Keratinocyte (primary cell): ENCODE results near the gene XPO4. TPM values are rescaled to one million over a fixed set of nuclear protein-coding genes. Genes with fewer than 3 reads are reported as not detected.

Experiments used
- DNase-seq: peaks from one replicate; pipeline ENCODE4 v3.0.0-alpha.2; 2011; ENCODE audit warnings: low read depth, missing footprints, low spot score
- FAIRE-seq: peaks from 2 replicates; lab custom pipeline; 2011; peaks lifted over from hg19 to GRCh38; lab: Jason Lieb, UNC
- H2AFZ ChIP-seq: 2 replicates; pipeline ENCODE4 v1.6.0; 2012; ENCODE audit warnings: low read length, control low read depth, inconsistent platforms; ENCODE audit not compliant: control insufficient read depth
- H3K27ac ChIP-seq: 2 replicates; pipeline ENCODE4 v1.5.1; 2011; ENCODE audit warnings: low read length; ENCODE audit not compliant: control insufficient read depth, insufficient read depth
- H3K27me3 ChIP-seq: 3 replicates; pipeline ENCODE4 v1.6.0; 2011; ENCODE audit warnings: low read length; ENCODE audit not compliant: control insufficient read depth, insufficient read depth; ENCODE audit errors: extremely low read depth
- H3K36me3 ChIP-seq, 2 experiments: 2 replicates in 1 of 2; 3 replicates in 1 of 2; pipeline ENCODE4 v1.5.1; 2011; ENCODE audit warnings: low read length in 2 of 2, mild to moderate bottlenecking in 1 of 2; ENCODE audit not compliant: control insufficient read depth in 2 of 2, insufficient read depth in 2 of 2; ENCODE audit errors: extremely low read depth in 1 of 2
- H3K4me1 ChIP-seq: 3 replicates; pipeline ENCODE4 v1.5.1; 2011; ENCODE audit warnings: low read length; ENCODE audit not compliant: control insufficient read depth, insufficient read depth; ENCODE audit errors: extremely low read depth
- H3K4me2 ChIP-seq: 3 replicates; pipeline ENCODE4 v1.6.0; 2011; ENCODE audit warnings: low read depth, low read length; ENCODE audit not compliant: control insufficient read depth, insufficient read depth; ENCODE audit errors: extremely low read depth
- H3K4me3 ChIP-seq, 3 experiments: fragments of 200-600 bp in 1 of 3; sonication (generic) in 1 of 3; 2 replicates in 2 of 3; 3 replicates in 1 of 3; pipeline ENCODE4 v1.5.1; 2011 to 2016; ENCODE audit warnings: low read length in 3 of 3, mild to moderate bottlenecking in 3 of 3, control low read depth in 2 of 3, inconsistent platforms in 1 of 3, low read depth in 1 of 3, mixed read lengths in 1 of 3, mixed run types in 1 of 3, moderate library complexity in 1 of 3; ENCODE audit not compliant: control insufficient read depth in 2 of 3, insufficient read depth in 2 of 3; ENCODE audit errors: extremely low read depth in 1 of 3
- H3K79me2 ChIP-seq: 2 replicates; pipeline ENCODE4 v1.6.0; 2012; ENCODE audit warnings: low read length; ENCODE audit not compliant: control insufficient read depth, insufficient read depth
- H3K9ac ChIP-seq: 3 replicates; pipeline ENCODE4 v1.6.0; 2011; ENCODE audit warnings: low read length; ENCODE audit not compliant: control insufficient read depth, insufficient read depth; ENCODE audit errors: extremely low read depth
- H3K9me1 ChIP-seq: 3 replicates; pipeline ENCODE4 v1.6.0; 2011; ENCODE audit warnings: low read length; ENCODE audit not compliant: control insufficient read depth, insufficient read depth; ENCODE audit errors: extremely low read depth
- H3K9me3 ChIP-seq: 2 replicates; pipeline ENCODE4 v1.5.1; 2012; ENCODE audit warnings: low read depth, low read length; ENCODE audit not compliant: control insufficient read depth
- H4K20me1 ChIP-seq: 3 replicates; pipeline ENCODE4 v1.6.0; 2011; ENCODE audit warnings: low read length; ENCODE audit not compliant: control insufficient read depth, insufficient read depth; ENCODE audit errors: extremely low read depth
- CTCF ChIP-seq, 3 experiments: IDR thresholded peaks in 1 of 3; conservative IDR thresholded peaks in 1 of 3; optimal IDR thresholded peaks in 1 of 3; 2 replicates in 2 of 3; 3 replicates in 1 of 3; pipeline versions ENCODE3 to v1.5.1; 2011; ENCODE audit warnings: low read length in 3 of 3, mild to moderate bottlenecking in 3 of 3, moderate library complexity in 2 of 3, control low read depth in 1 of 3, inconsistent platforms in 1 of 3; ENCODE audit not compliant: insufficient read depth in 2 of 3; ENCODE audit errors: extremely low read depth in 1 of 3
- EZH2 ChIP-seq: IDR thresholded peaks from one replicate; pipeline ENCODE4 v1.6.1; 2012; ENCODE audit warnings: inconsistent platforms, mild to moderate bottlenecking, low read length, moderate library complexity
- dilution Hi-C: fragments of 300-500 bp; cut with MboI; formaldehyde crosslinking; loops from one replicate; pipeline ENCODE4 v1.7.0; 2020; ENCODE audit warnings: low sequenced_read_pairs; ENCODE audit not compliant: extremely low pct_ligation_motif_present
- polyA plus RNA-seq, 5 experiments: library from polyadenylated mRNA; depleted of rRNA in 3 of 5; stranded (reverse) in 3 of 5; stranded (forward) in 1 of 5; unstranded in 1 of 5; fragments of >200 nt; gene quantifications; 1 replicate in 1 of 5; 2 replicates in 3 of 5; 3 replicates in 1 of 5; pipeline versions ENCODE4 v1.2.1 to v1.2.3, GENCODE V29; 2011 to 2012; ENCODE audit warnings: missing spikeins in 2 of 5, low read depth in 1 of 5, low replicate concordance in 1 of 5

XPO4 gene
- polyA plus RNA-seq, 1 donor (not counting 4 experiments of a cell fraction or from before 2014, with no cell fraction given), result 16.5 TPM

- Histone ChIP-seq H3K4me1 (no peaks in the 10 kb centered on the region), H3K4me3 (no peak overlapping the region), H3K27ac (no peak overlapping the region), H4K20me1 (no peaks in the 10 kb centered on the region), H3K9me1 (peaks cover 2% of the 10 kb centered on the region), H3K36me3 (peaks cover 5 to 14% of the 10 kb centered on the region in 2 experiments), H3K9me3 (no peaks in the 10 kb centered on the region), H2AFZ (no peak overlapping the region), H3K27me3 (no peaks in the 10 kb centered on the region), H3K4me2 (no peak overlapping the region), H3K79me2 (no peaks in the 10 kb centered on the region), H3K9ac (no peak overlapping the region)
- TF ChIP-seq CTCF (optimal IDR thresholded peaks at IDR 0.05 in 1 of 3, IDR thresholded peaks at IDR 0.05 in 1 of 3, conservative IDR thresholded peaks at IDR 0.05 in 1 of 3; ENCODE audit: extremely low read depth in 1 of 3, insufficient read depth in 2 of 3, low read length in 3 of 3) (no peak), EZH2 (no peak)
- FAIRE-seq, result no peak
- dilution Hi-C loops, result no loop called here
- no peak for DNase-seq
Measured at GRCh38 chr13:20787180-20787579, 115.4 kb downstream of the XPO4 start.

DNA sequence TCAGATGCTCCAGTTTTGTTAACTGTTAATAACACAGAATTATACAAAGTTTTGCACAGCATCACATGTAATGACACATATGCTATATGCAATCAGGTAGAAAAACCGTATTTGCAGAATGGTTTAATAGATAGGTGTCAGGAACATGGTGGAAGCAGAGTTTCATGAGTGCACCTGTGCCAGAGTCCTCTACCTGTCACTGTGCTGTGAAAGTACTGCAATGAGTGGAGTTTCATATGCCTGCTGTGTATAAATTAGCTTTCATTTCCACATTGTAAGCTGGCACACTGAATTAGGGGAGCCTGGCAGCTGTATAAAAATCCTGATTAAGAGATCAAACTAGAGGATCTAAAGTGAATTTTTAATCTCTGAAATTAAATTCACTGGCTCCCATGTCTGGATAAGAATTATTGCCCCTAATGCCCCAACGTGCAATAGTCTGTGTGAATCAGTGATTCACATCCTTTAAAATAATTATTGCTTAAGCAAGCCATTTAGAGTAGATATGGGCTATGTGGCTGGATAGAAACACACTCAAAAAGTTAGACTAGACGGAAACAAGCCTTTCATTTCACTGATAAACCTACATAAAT, 120.3 kb downstream of the XPO4 start:
- Histone ChIP-seq H3K27ac (no peak overlapping the region), H3K4me1 (no peaks in the 10 kb centered on the region), H3K27me3 (no peaks in the 10 kb centered on the region), H3K4me3 (no peak overlapping the region), H3K9me3 (no peaks in the 10 kb centered on the region), H3K4me2 (no peak overlapping the region), H3K9ac (no peak overlapping the region), H3K79me2 (no peaks in the 10 kb centered on the region), H4K20me1 (no peaks in the 10 kb centered on the region), H2AFZ (no peak overlapping the region), H3K36me3 (peaks cover 2 to 10% of the 10 kb centered on the region in 2 experiments), H3K9me1 (no peaks in the 10 kb centered on the region)
- DNase-seq (no peak), FAIRE-seq (no peak)
- dilution Hi-C loops, result no loop called here
- TF ChIP-seq CTCF (optimal IDR thresholded peaks at IDR 0.05 in 1 of 3, IDR thresholded peaks at IDR 0.05 in 1 of 3, conservative IDR thresholded peaks at IDR 0.05 in 1 of 3; ENCODE audit: extremely low read depth in 1 of 3, insufficient read depth in 2 of 3, low read length in 3 of 3) (no peak), EZH2 (no peak)
